ENCODE results near the gene MCM5.

- TF ChIP-seq CTCF (IDR thresholded peaks at IDR 0.05) = no peak
- no peak for TF ChIP-seq POLR2A (IDR thresholded peaks at IDR 0.05)
- no peak for TF ChIP-seq EP300 (IDR thresholded peaks at IDR 0.05; ENCODE audit: low read depth)
Measured at GRCh38 chr22:35443790-35444684, 44.1 kb downstream of the MCM5 start.

Data from transverse colon (tissue), 3 donors.